ENCODE measurements around the gene LHFPL3.

- no peak for TF ChIP-seq CTCF (IDR thresholded peaks at IDR 0.05)
- no peak for TF ChIP-seq POLR2A (IDR thresholded peaks at IDR 0.05; ENCODE audit: low read depth)
- no peak for TF ChIP-seq POLR2AphosphoS5 (IDR thresholded peaks at IDR 0.05)
- no peak for TF ChIP-seq EP300 (IDR thresholded peaks at IDR 0.05)
Measured at GRCh38 chr7:104906556-104906955, 578.2 kb downstream of the LHFPL3 start.

All from esophagus muscularis mucosa (tissue), 4 donors.